MG63 (cell line): ENCODE measurements around the gene TRIM44. TPM values are rescaled to one million over a fixed set of nuclear protein-coding genes. Genes with fewer than 3 reads are reported as not detected.
"Not testable (repeated sequence)": the region's sequence is repeated elsewhere in the genome, so short reads cannot be mapped to it uniquely, and the experiment has no call there.

Experiments
- DNase-seq: peaks from one replicate; pipeline ENCODE4 v3.0.0-alpha.2; 2020
- H3K27me3 ChIP-seq: fragments of 250-450 bp; sonication (Bioruptor Pico); 2 replicates; pipeline ENCODE4 v1.5.1; 2020; ENCODE audit warnings: mild to moderate bottlenecking, moderate library complexity
- H3K36me3 ChIP-seq: fragments of 250-450 bp; sonication (Bioruptor Pico); 2 replicates; pipeline ENCODE4 v1.5.1; 2020; ENCODE audit warnings: mild to moderate bottlenecking, moderate library complexity
- H3K4me3 ChIP-seq: fragments of 250-450 bp; sonication (Bioruptor Pico); 2 replicates; pipeline ENCODE4 v1.5.1; 2020; ENCODE audit warnings: mild to moderate bottlenecking, moderate library complexity
- H3K9me3 ChIP-seq: fragments of 250-450 bp; sonication (Bioruptor Pico); 2 replicates; pipeline ENCODE4 v1.5.1; 2020; ENCODE audit warnings: mild to moderate bottlenecking, moderate library complexity
- total RNA-seq: library from RNA; depleted of rRNA; stranded (reverse); fragments of >200 nt; shearing (Covaris generic); gene quantifications from 2 replicates; pipeline ENCODE4 v1.2.3, GENCODE V29; 2014; ENCODE audit warnings: low replicate concordance

TRIM44 gene
- total RNA-seq, 1 experiment from 2014 or later = 13.0 TPM

DNA sequence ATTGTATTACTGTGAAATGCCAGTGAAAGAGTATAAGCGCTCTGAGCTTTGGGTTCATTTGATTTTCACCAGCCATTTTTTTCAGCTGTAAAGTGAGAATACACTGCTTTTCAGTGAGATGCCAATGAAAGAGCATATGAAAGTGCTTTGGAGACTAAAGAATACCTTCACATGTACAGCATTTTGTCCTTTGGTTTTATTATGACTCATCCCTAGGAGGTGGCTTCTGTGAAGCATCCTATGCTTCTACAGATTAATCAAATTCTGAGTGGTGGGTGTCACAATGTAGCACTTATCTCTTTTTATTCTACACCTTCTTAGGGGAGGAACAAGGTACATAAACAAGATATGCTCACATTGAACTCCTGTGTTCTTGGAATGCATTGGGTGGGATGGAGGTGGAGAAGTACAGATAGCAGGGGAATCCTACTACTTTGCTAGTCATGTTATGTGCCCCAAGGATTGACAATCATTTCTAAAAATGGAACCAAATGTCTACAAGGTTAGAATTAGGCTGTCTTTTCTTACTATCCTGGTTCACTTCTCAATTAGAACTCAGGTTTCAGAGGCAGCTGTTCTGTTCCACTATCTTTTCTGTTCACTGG, 18.7 kb downstream of the TRIM44 start:
- no peak overlapping the region for H3K4me3 ChIP-seq
- no peaks in the 10 kb centered on the region for H3K9me3 ChIP-seq
- H3K36me3 ChIP-seq = peaks cover 15% of the 10 kb centered on the region
- DNase-seq = no peak
- no peaks in the 10 kb centered on the region for H3K27me3 ChIP-seq

GRCh38 chr11:35682230-35683173, 19.9 kb downstream of the TRIM44 start:
- no peaks in the 10 kb centered on the region for H3K9me3 ChIP-seq
- no peak overlapping the region for H3K4me3 ChIP-seq
- H3K36me3 ChIP-seq = peaks cover 24% of the 10 kb centered on the region
- H3K27me3 ChIP-seq = no peaks in the 10 kb centered on the region
- no peak for DNase-seq

GRCh38 chr11:35683728-35684339, 21.3 kb downstream of the TRIM44 start:
- DNase-seq = no peak
- Histone ChIP-seq H3K9me3 (no peaks in the 10 kb centered on the region), H3K36me3 (peaks cover 24% of the 10 kb centered on the region), H3K27me3 (no peaks in the 10 kb centered on the region), H3K4me3 (no peak overlapping the region)

DNA sequence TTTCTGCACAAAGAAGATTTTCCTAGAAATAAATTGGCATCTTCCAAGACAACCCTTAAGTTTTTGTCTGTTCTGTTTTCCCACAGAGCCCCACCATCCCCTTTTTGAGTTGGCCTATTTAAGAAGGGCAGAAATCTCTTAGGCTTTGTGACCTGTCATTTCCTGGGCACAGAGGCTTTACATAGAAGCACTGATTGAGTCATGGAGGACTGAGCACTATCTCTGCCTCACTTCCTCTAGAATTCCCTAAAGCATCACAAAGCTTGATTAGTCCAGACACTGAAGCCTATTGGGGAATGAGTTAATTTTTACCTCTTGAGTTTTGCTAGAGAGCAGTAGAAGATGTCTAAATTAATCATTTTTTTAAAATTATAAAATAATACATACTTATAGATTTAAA, 25.4 kb downstream of the TRIM44 start:
- no peak for DNase-seq
- Histone ChIP-seq H3K27me3 (no peaks in the 10 kb centered on the region), H3K36me3 (peaks cover 28% of the 10 kb centered on the region), H3K4me3 (no peak overlapping the region), H3K9me3 (no peaks in the 10 kb centered on the region)

- DNase-seq = no peak
Measured at GRCh38 chr11:35689081-35689996, 26.8 kb downstream of the TRIM44 start.

DNA sequence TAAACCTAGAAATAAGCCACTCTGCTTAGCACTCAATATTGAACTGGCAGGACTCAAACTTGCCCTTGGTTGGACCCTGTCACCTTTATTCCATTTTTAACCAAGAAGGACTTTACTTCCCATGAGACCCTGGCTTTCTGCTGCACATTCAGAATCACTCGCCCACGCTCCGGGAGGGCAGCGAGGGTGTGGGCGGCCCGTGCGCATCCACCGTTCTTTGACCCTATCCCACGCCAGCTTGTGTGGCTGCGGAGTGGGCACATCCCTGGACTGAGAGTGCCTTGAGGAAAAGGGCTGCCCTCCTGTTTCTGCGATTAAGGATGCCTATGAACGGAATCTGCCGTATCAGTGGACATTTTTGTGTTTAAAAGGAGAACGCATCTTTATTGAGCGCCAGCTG, 39.6 kb downstream of the TRIM44 start:
- peaks cover 10% of the 10 kb centered on the region for H3K36me3 ChIP-seq
- no peaks in the 10 kb centered on the region for H3K27me3 ChIP-seq
- DNase-seq = no peak
- peaks cover 8% of the 10 kb centered on the region for H3K9me3 ChIP-seq
- no peak overlapping the region for H3K4me3 ChIP-seq

More at GRCh38 chr11:35689081-35689996, 26.8 kb downstream of the TRIM44 start:
- H3K9me3 ChIP-seq = no peaks in the 10 kb centered on the region
- no peaks in the 10 kb centered on the region for H3K27me3 ChIP-seq
- H3K4me3 ChIP-seq = no peak overlapping the region
- H3K36me3 ChIP-seq = peaks cover 30% of the 10 kb centered on the region

DNA sequence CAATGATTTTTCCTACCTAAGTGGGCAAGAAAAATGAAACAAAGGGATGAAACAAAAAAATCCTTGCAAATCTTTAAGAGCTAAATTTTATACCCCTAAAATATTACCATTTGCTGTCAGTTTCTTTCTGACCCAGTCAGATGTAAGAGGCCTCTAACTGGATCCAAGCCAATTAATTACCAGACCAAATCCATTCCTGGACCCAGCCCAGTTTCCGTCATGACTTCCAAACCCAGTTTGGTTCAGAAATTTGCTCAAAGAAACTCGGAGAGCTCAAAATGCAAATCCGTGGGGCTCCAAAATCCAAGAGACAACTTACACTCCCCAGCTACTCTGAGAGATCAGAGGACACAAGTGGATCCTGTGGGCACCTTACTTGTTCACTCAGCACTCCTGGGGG, 46.8 kb downstream of the TRIM44 start:
- Histone ChIP-seq H3K4me3 (no peak overlapping the region), H3K9me3 (peaks cover 2% of the 10 kb centered on the region; the same call in 1 of the 2 replicates)
- no peak for DNase-seq

GRCh38 chr11:35711173-35711910, 48.8 kb downstream of the TRIM44 start:
- H3K36me3 ChIP-seq = no peaks in the 10 kb centered on the region
- H3K9me3 ChIP-seq = peaks cover 1% of the 10 kb centered on the region; the same call in 1 of the 2 replicates
- no peak overlapping the region for H3K4me3 ChIP-seq
- DNase-seq = no peak
- no peaks in the 10 kb centered on the region for H3K27me3 ChIP-seq

More for the DNA sequence above, 46.8 kb downstream of the TRIM44 start:
- Histone ChIP-seq H3K27me3 (no peaks in the 10 kb centered on the region), H3K36me3 (no peaks in the 10 kb centered on the region)

DNA sequence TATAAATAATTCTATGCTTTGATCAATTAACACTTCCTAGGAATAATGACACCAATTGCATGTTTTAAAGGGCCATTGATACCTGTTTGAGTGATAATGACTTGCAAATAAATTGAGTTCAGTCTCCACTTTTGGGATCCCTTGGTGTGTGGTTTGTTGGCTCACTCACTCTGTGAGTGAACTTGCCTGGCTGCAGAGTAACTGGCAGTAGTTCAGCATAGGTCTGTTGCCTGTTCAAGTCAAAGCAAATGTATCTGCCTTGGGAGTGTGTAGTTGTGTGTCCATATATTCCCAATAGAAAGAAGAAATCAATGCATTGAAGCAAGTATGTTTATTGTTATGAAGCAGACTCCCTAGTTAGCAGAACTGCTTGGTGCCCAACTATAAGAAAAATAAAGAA, 49.3 kb downstream of the TRIM44 start:
- no peaks in the 10 kb centered on the region for H3K36me3 ChIP-seq
- H3K27me3 ChIP-seq = no peaks in the 10 kb centered on the region
- DNase-seq = no peak
- H3K4me3 ChIP-seq = no peak overlapping the region
- H3K9me3 ChIP-seq = no peaks in the 10 kb centered on the region

DNA sequence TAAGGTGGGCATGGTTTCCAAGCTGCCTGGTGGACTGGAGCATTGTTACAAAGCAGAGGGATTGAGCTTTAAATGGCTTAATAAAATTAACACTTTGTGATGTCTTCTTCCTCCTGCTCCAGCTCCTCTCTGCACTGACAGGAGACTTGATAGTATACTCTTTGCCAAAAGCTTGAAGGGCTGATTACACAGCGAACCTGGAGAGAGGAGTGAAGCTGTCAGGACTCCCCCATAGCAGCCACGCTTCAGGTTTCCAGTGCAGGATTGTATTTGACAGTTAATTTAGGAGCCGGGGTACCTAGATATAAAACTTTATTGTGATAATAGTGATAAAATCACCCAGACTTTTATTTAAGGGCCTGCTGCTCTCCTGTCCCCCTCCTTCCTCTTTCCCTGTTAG, 50.0 kb downstream of the TRIM44 start:
- H3K9me3 ChIP-seq = no peaks in the 10 kb centered on the region
- no peaks in the 10 kb centered on the region for H3K27me3 ChIP-seq
- H3K36me3 ChIP-seq = no peaks in the 10 kb centered on the region
- no peak for DNase-seq
- H3K4me3 ChIP-seq = no peak overlapping the region

- Histone ChIP-seq H3K27me3 (no peaks in the 10 kb centered on the region), H3K36me3 (no peaks in the 10 kb centered on the region; the same call in 1 of the 2 replicates)
- no peak for DNase-seq
Measured at GRCh38 chr11:35714882-35715627, 52.5 kb downstream of the TRIM44 start.

GRCh38 chr11:35715677-35716076, 53.1 kb downstream of the TRIM44 start:
- H3K9me3 ChIP-seq, H3K36me3 ChIP-seq: not testable (repeated sequence)

More at GRCh38 chr11:35714882-35715627, 52.5 kb downstream of the TRIM44 start:
- H3K4me3 ChIP-seq = no peak overlapping the region
- no peaks in the 10 kb centered on the region for H3K9me3 ChIP-seq

DNA sequence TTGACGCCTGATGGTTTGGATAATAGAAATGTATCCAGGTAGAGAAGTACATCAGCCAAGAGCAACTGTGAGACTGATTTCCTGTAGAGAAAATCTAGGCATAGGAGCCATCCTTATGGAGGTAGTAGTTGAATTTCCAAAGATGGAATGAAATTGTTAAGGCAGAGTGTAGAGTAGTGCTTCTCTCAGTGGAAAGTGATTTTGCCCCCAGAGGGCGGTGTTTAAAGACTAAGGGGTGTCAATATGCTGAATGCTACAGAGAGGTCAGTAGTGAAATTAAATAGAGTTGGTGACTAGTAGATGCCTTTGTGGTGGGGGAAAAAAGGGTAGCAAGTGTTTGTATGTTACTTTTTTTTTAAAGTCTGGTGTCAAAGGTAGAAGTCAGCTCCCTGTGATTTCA, 54.5 kb downstream of the TRIM44 start:
- no peak overlapping the region for H3K4me3 ChIP-seq
- no peaks in the 10 kb centered on the region for H3K27me3 ChIP-seq
- no peak for DNase-seq
- H3K36me3 ChIP-seq = no peaks in the 10 kb centered on the region; the same call in 1 of the 2 replicates
- H3K9me3 ChIP-seq = no peaks in the 10 kb centered on the region

More at GRCh38 chr11:35715677-35716076, 53.1 kb downstream of the TRIM44 start:
- DNase-seq, H3K27me3 ChIP-seq, H3K4me3 ChIP-seq: not testable (repeated sequence)

DNA sequence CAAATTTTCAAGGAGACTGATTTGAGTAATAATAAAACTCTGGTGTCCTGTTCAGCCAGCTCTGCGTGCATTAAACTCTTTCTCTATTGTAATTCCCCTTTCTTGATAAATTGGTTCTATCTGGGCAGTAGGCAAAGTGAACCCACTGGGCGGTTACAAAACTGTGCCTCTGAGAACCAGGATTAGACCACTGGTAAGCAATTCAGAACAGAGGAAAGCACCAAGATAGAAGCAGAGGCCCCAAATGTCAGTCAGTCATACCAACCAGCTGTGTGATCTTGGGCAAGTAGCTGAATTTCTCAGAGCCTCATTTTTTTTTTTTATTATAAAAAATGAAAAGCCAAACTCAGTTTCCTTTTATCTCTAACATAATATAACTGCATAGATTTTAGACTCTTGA, 54.9 kb downstream of the TRIM44 start:
- no peak for DNase-seq
- Histone ChIP-seq H3K9me3 (no peaks in the 10 kb centered on the region), H3K36me3 (no peaks in the 10 kb centered on the region; the same call in 1 of the 2 replicates), H3K27me3 (no peaks in the 10 kb centered on the region), H3K4me3 (no peak overlapping the region)

DNA sequence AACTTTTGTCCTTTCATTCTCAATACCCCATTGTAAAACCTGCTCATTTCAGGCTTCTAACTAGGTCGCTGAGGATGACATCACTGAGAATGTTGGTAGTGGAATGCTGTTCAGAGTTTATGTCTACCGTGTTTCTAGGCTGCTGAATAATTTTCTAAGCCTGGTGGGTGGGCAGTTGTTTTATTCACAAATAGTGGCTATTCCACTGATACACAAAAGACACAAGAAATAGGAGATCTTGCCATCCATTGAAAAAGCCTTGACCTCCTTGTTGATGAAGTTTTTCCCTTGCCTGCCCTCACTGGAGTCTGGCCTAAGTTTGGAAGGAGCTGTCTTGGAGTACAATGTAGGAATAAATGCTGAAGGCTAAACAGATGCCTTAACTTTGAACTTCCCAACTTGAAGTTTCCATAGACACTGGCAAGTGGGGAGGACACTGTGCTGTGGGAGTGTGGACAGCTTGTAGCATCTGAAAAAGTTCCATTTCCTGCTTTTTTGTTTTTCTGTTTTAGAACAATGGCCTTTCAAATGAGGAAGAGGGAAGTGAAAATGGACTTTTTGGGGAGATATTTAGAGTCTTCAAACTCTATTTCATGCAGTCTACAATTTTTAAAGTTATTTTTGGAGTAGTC, 59.2 kb downstream of the TRIM44 start:
- H3K36me3 ChIP-seq = peaks cover 12% of the 10 kb centered on the region
- H3K9me3 ChIP-seq = no peaks in the 10 kb centered on the region
- no peak overlapping the region for H3K4me3 ChIP-seq
- no peak for DNase-seq
- no peaks in the 10 kb centered on the region for H3K27me3 ChIP-seq
